Measurements from ENCODE around the gene SURF4. TPM values are rescaled to one million over a fixed set of nuclear protein-coding genes. Genes with fewer than 3 reads are reported as not detected.

Gene SURF4
- total RNA-seq, 2 donors from 2014 or later, result 178 to 187 TPM

- no peaks in the 10 kb centered on the region for H3K36me3 ChIP-seq (ENCODE audit: control insufficient read depth, insufficient read depth, low read length)
- no peak overlapping the region for H3K27ac ChIP-seq (ENCODE audit: low read depth, low read length)
- no peaks in the 10 kb centered on the region for H3K4me1 ChIP-seq (ENCODE audit: control insufficient read depth, insufficient read depth, low read length)
- TF ChIP-seq, protein P1, sequence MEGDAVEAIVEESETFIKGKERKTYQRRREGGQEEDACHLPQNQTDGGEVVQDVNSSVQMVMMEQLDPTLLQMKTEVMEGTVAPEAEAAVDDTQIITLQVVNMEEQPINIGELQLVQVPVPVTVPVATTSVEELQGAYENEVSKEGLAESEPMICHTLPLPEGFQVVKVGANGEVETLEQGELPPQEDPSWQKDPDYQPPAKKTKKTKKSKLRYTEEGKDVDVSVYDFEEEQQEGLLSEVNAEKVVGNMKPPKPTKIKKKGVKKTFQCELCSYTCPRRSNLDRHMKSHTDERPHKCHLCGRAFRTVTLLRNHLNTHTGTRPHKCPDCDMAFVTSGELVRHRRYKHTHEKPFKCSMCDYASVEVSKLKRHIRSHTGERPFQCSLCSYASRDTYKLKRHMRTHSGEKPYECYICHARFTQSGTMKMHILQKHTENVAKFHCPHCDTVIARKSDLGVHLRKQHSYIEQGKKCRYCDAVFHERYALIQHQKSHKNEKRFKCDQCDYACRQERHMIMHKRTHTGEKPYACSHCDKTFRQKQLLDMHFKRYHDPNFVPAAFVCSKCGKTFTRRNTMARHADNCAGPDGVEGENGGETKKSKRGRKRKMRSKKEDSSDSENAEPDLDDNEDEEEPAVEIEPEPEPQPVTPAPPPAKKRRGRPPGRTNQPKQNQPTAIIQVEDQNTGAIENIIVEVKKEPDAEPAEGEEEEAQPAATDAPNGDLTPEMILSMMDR (conservative IDR thresholded peaks at IDR 0.05), result no peak
- H3K4me3 ChIP-seq (ENCODE audit: low read length), result no peak overlapping the region
- no peaks in the 10 kb centered on the region for H3K9me3 ChIP-seq (ENCODE audit: control insufficient read depth, low read length)
- Mint-ChIP-seq H3K36me3 (ENCODE audit: low read depth) (no peaks in the 10 kb centered on the region), H3K27ac (no peak overlapping the region), H3K4me3 (no peak overlapping the region), H3K27me3 (ENCODE audit: insufficient read depth) (peaks cover 14% of the 10 kb centered on the region), H3K9me3 (no peaks in the 10 kb centered on the region), H3K4me1 (no peaks in the 10 kb centered on the region)
- H3K9ac ChIP-seq (ENCODE audit: extremely low read depth, low read length, poor library complexity, severe bottlenecking), result no peak overlapping the region
- H3K27me3 ChIP-seq (ENCODE audit: control insufficient read depth, insufficient read depth, low read length, poor library complexity, severe bottlenecking), result no peaks in the 10 kb centered on the region
- WGBS, 2 experiments (ENCODE audit: insufficient coverage in 1 of 2, insufficient read length in 1 of 2), result 86 to 87% methylated on average over 6 to 9 of the region's 9 CpGs
- no peak for DNase-seq
Measured at GRCh38 chr9:133397895-133398294, 22.0 kb upstream of the SURF4 start.

GRCh38 chr9:133397370-133397769 is 21.5 kb upstream of the SURF4 start:
- no peaks in the 10 kb centered on the region for H3K4me1 Mint-ChIP-seq
- H3K36me3 ChIP-seq (ENCODE audit: control insufficient read depth, insufficient read depth, low read length), result no peaks in the 10 kb centered on the region
- no peak overlapping the region for H3K4me3 ChIP-seq (ENCODE audit: low read length)
- H3K36me3 Mint-ChIP-seq (ENCODE audit: low read depth), result no peaks in the 10 kb centered on the region
- H3K4me3 Mint-ChIP-seq, result no peak overlapping the region
- H3K9me3 Mint-ChIP-seq, result no peaks in the 10 kb centered on the region
- TF ChIP-seq, protein P1 (conservative IDR thresholded peaks at IDR 0.05), result no peak
- no peak overlapping the region for H3K27ac Mint-ChIP-seq
- no peaks in the 10 kb centered on the region for H3K4me1 ChIP-seq (ENCODE audit: control insufficient read depth, insufficient read depth, low read length)
- DNase-seq, result no peak
- peaks cover 14% of the 10 kb centered on the region for H3K27me3 Mint-ChIP-seq (ENCODE audit: insufficient read depth)
- 90 to 91% methylated on average over 5 to 6 of the region's 6 CpGs for WGBS, 2 experiments (ENCODE audit: insufficient coverage in 1 of 2, insufficient read length in 1 of 2)
- no peaks in the 10 kb centered on the region for H3K27me3 ChIP-seq (ENCODE audit: control insufficient read depth, insufficient read depth, low read length, poor library complexity, severe bottlenecking)
- no peaks in the 10 kb centered on the region for H3K9me3 ChIP-seq (ENCODE audit: control insufficient read depth, low read length)
- no peak overlapping the region for H3K27ac ChIP-seq (ENCODE audit: low read depth, low read length)
- no peak overlapping the region for H3K9ac ChIP-seq (ENCODE audit: extremely low read depth, low read length, poor library complexity, severe bottlenecking)

GRCh38 chr9:133396952-133397351 is 21.1 kb upstream of the SURF4 start:
- TF ChIP-seq, protein P1 (conservative IDR thresholded peaks at IDR 0.05), result peak; percentile 80
- WGBS, 2 experiments (ENCODE audit: insufficient coverage in 1 of 2, insufficient read length in 1 of 2), result 50 to 61% methylated on average over 8 to 14 of the region's 14 CpGs

More at GRCh38 chr9:133396952-133397351, 21.1 kb upstream of the SURF4 start:
- Histone ChIP-seq H3K27ac (ENCODE audit: low read depth, low read length) (no peak overlapping the region), H3K4me3 (ENCODE audit: low read length) (no peak overlapping the region), H3K9ac (ENCODE audit: extremely low read depth, low read length, poor library complexity, severe bottlenecking) (no peak overlapping the region), H3K27me3 (ENCODE audit: control insufficient read depth, insufficient read depth, low read length, poor library complexity, severe bottlenecking) (no peaks in the 10 kb centered on the region), H3K4me1 (ENCODE audit: control insufficient read depth, insufficient read depth, low read length) (no peaks in the 10 kb centered on the region), H3K36me3 (ENCODE audit: control insufficient read depth, insufficient read depth, low read length) (no peaks in the 10 kb centered on the region), H3K9me3 (ENCODE audit: control insufficient read depth, low read length) (no peaks in the 10 kb centered on the region)
- no peaks in the 10 kb centered on the region for H3K4me1 Mint-ChIP-seq
- H3K9me3 Mint-ChIP-seq, result peaks cover 3% of the 10 kb centered on the region
- no peaks in the 10 kb centered on the region for H3K36me3 Mint-ChIP-seq (ENCODE audit: low read depth)
- H3K27ac Mint-ChIP-seq, result no peak overlapping the region
- DNase-seq, result peak; percentile 90
- H3K4me3 Mint-ChIP-seq, result no peak overlapping the region
- H3K27me3 Mint-ChIP-seq (ENCODE audit: insufficient read depth), result peaks cover 14% of the 10 kb centered on the region

All from endodermal cell (in vitro differentiated cells).